IPS-15b (cell line): ENCODE data around the gene NAAA.
A peak's percentile ranks its signal among the peaks of the same experiment; 100 is the strongest.
"Not testable (repeated sequence)": the region's sequence is repeated elsewhere in the genome, so short reads cannot be mapped to it uniquely, and the experiment has no call there.

Experiments used
- H3K27me3 ChIP-seq: one replicate; pipeline ENCODE4 v1.6.1; 2013; ENCODE audit warnings: low read length; ENCODE audit not compliant: control insufficient read depth, insufficient read depth
- H3K36me3 ChIP-seq: one replicate; pipeline ENCODE4 v1.6.1; 2013; ENCODE audit warnings: low read length; ENCODE audit not compliant: control insufficient read depth, insufficient read depth
- H3K4me1 ChIP-seq: one replicate; pipeline ENCODE4 v1.6.1; 2013; ENCODE audit warnings: mild to moderate bottlenecking, low read length; ENCODE audit not compliant: control insufficient read depth, insufficient read depth
- H3K4me3 ChIP-seq: one replicate; pipeline ENCODE4 v1.5.1; 2013; ENCODE audit warnings: low read depth, low read length
- H3K9ac ChIP-seq: one replicate; pipeline ENCODE4 v1.6.1; 2013; ENCODE audit warnings: low read depth, mild to moderate bottlenecking, low read length
- H3K9me3 ChIP-seq: one replicate; pipeline ENCODE4 v1.6.1; 2013; ENCODE audit warnings: mild to moderate bottlenecking, low read length; ENCODE audit not compliant: control insufficient read depth, insufficient read depth

The NAAA gene

GRCh38 chr4:75940692-75941253, at the start of gene NAAA:
Gene NAAA, minus strand, starts transcription at chr4:75941013. Its CDS starts 64 bp downstream, at chr4:75940949.
- Histone ChIP-seq H3K36me3 (no peaks in the 10 kb centered on the region), H3K27me3 (no peaks in the 10 kb centered on the region), H3K9ac (peak within 1 kb of the TSS; percentile 66), H3K4me3 (peak within 1 kb of the TSS; percentile 72), H3K9me3 (no peaks in the 10 kb centered on the region), H3K4me1 (peaks cover 2% of the 10 kb centered on the region)

- H3K4me3 ChIP-seq, result peak overlapping the region; percentile 88
- H3K9me3 ChIP-seq, result no peaks in the 10 kb centered on the region
- H3K4me1 ChIP-seq, result no peaks in the 10 kb centered on the region
- peaks cover 4% of the 10 kb centered on the region for H3K27me3 ChIP-seq
- H3K9ac ChIP-seq, result peak overlapping the region; percentile 63
- H3K36me3 ChIP-seq, result peaks cover 2% of the 10 kb centered on the region
Observed at GRCh38 chr4:75989846-75990528, 49.2 kb upstream of the NAAA start.

- Histone ChIP-seq H3K9ac (no peak overlapping the region), H3K27me3 (no peaks in the 10 kb centered on the region), H3K36me3 (peaks cover 9% of the 10 kb centered on the region), H3K9me3 (no peaks in the 10 kb centered on the region), H3K4me1 (no peaks in the 10 kb centered on the region), H3K4me3 (no peak overlapping the region)
Observed at GRCh38 chr4:75985116-75985515, 44.3 kb upstream of the NAAA start.

GRCh38 chr4:75980576-75980975, 39.8 kb upstream of the NAAA start:
- Histone ChIP-seq H3K4me3 (no peak overlapping the region), H3K4me1 (no peaks in the 10 kb centered on the region), H3K36me3 (peaks cover 22% of the 10 kb centered on the region), H3K27me3 (no peaks in the 10 kb centered on the region), H3K9me3 (no peaks in the 10 kb centered on the region), H3K9ac (no peak overlapping the region)

GRCh38 chr4:75976177-75976576, 35.4 kb upstream of the NAAA start:
- Histone ChIP-seq H3K36me3 (peaks cover 23% of the 10 kb centered on the region), H3K9ac (no peak overlapping the region), H3K27me3 (no peaks in the 10 kb centered on the region), H3K9me3 (no peaks in the 10 kb centered on the region), H3K4me1 (no peaks in the 10 kb centered on the region), H3K4me3 (no peak overlapping the region)

GRCh38 chr4:75973766-75974165, 33.0 kb upstream of the NAAA start:
- Histone ChIP-seq H3K4me3 (no peak overlapping the region), H3K9ac (no peak overlapping the region), H3K9me3 (no peaks in the 10 kb centered on the region), H3K4me1 (no peaks in the 10 kb centered on the region), H3K36me3 (peaks cover 26% of the 10 kb centered on the region), H3K27me3 (no peaks in the 10 kb centered on the region)

- H3K36me3 ChIP-seq, result peaks cover 47% of the 10 kb centered on the region
- H3K9ac ChIP-seq, result no peak overlapping the region
- no peaks in the 10 kb centered on the region for H3K9me3 ChIP-seq
- H3K4me3 ChIP-seq, result no peak overlapping the region
- H3K4me1 ChIP-seq, result no peaks in the 10 kb centered on the region
- H3K27me3 ChIP-seq, result no peaks in the 10 kb centered on the region
Observed at GRCh38 chr4:75968084-75968483, 27.3 kb upstream of the NAAA start.

GRCh38 chr4:75963558-75963957, 22.7 kb upstream of the NAAA start:
- no peak overlapping the region for H3K9ac ChIP-seq
- peaks cover 67% of the 10 kb centered on the region for H3K36me3 ChIP-seq
- no peaks in the 10 kb centered on the region for H3K27me3 ChIP-seq
- H3K9me3 ChIP-seq, result no peaks in the 10 kb centered on the region
- no peaks in the 10 kb centered on the region for H3K4me1 ChIP-seq
- no peak overlapping the region for H3K4me3 ChIP-seq

GRCh38 chr4:75962072-75962471, 21.3 kb upstream of the NAAA start:
- H3K4me3 ChIP-seq, H3K27me3 ChIP-seq, H3K4me1 ChIP-seq, H3K9me3 ChIP-seq, H3K9ac ChIP-seq: not testable (repeated sequence)
- H3K36me3 ChIP-seq, result peaks cover 66% of the 10 kb centered on the region

GRCh38 chr4:75958546-75958945, 17.7 kb upstream of the NAAA start:
- peaks cover 62% of the 10 kb centered on the region for H3K36me3 ChIP-seq
- H3K4me1 ChIP-seq, H3K9me3 ChIP-seq, H3K27me3 ChIP-seq, H3K9ac ChIP-seq, H3K4me3 ChIP-seq: not testable (repeated sequence)

- H3K27me3 ChIP-seq, H3K4me3 ChIP-seq, H3K4me1 ChIP-seq, H3K9ac ChIP-seq, H3K9me3 ChIP-seq: not testable (repeated sequence)
- H3K36me3 ChIP-seq, result peaks cover 49% of the 10 kb centered on the region
Observed at GRCh38 chr4:75954811-75955210, 14.0 kb upstream of the NAAA start.

- no peak overlapping the region for H3K9ac ChIP-seq
- peaks cover 41% of the 10 kb centered on the region for H3K36me3 ChIP-seq
- no peaks in the 10 kb centered on the region for H3K4me1 ChIP-seq
- H3K9me3 ChIP-seq, result no peaks in the 10 kb centered on the region
- H3K4me3 ChIP-seq, result no peak overlapping the region
- no peaks in the 10 kb centered on the region for H3K27me3 ChIP-seq
Observed at GRCh38 chr4:75953509-75953908, 12.7 kb upstream of the NAAA start.
